ENCODE data around the gene ITSN1.

GRCh38 chr21:33939226-33939625 lies 296.9 kb downstream of the ITSN1 start:
- TF ChIP-seq CTCF (IDR thresholded peaks at IDR 0.05) (no peak), EP300 (IDR thresholded peaks at IDR 0.05) (no peak), POLR2AphosphoS5 (IDR thresholded peaks at IDR 0.05) (no peak)

Measured in esophagus muscularis mucosa (tissue), 4 donors.